MM.1S (cell line): Measurements from ENCODE around the gene ABCG8.

Source experiments
- CTCF ChIP-seq: fragments of 300-600 bp; sonication (generic); IDR thresholded peaks from 2 replicates; pipeline ENCODE4 v1.5.1; 2016; ENCODE audit warnings: antibody characterized with exemption, low read length, mixed read lengths
- EZH2 ChIP-seq: fragments of 300-600 bp; sonication (generic); optimal IDR thresholded peaks from 2 replicates; pipeline ENCODE3; 2017; ENCODE audit warnings: low read depth, mild to moderate bottlenecking, antibody characterized with exemption, low read length, mixed read lengths

GRCh38 chr2:43791035-43791765, 47.6 kb upstream of the ABCG8 start:
- TF ChIP-seq CTCF (no peak), EZH2 (no peak)
